ENCODE measurements around the gene C14orf180.

- TF ChIP-seq CTCF (IDR thresholded peaks at IDR 0.05; ENCODE audit: insufficient read depth, low read length, poor library complexity, severe bottlenecking): no peak
- TF ChIP-seq EZH2phosphoT487 (conservative IDR thresholded peaks at IDR 0.05; ENCODE audit: low read length): no peak
Measured at GRCh38 chr14:104572024-104572626, 7.4 kb upstream of the C14orf180 start.

Data from SU-DHL-6 (cell line).